Duodenal mucosa (tissue), 2 donors: ENCODE data around the gene MBP.

Experiments used
- H3K27ac ChIP-seq: one replicate; pipeline ENCODE4 v1.7.0; 2013; ENCODE audit warnings: low read depth, low read length
- H3K27me3 ChIP-seq, 2 donors: one replicate each; pipeline ENCODE4 v1.7.0; 2013; ENCODE audit warnings: low read length in 2 of 2, control low read depth in 1 of 2; ENCODE audit not compliant: insufficient read depth in 2 of 2, control insufficient read depth in 1 of 2
- H3K36me3 ChIP-seq, 2 donors: one replicate each; pipeline ENCODE4 v1.7.0; 2013; ENCODE audit warnings: low read length in 2 of 2, control low read depth in 1 of 2; ENCODE audit not compliant: insufficient read depth in 2 of 2, control insufficient read depth in 1 of 2
- H3K4me1 ChIP-seq, 2 donors: one replicate each; pipeline ENCODE4 v1.7.0; 2013; ENCODE audit warnings: low read length in 2 of 2, control low read depth in 1 of 2; ENCODE audit not compliant: insufficient read depth in 2 of 2, control insufficient read depth in 1 of 2
- H3K4me3 ChIP-seq, 2 donors: one replicate each; pipeline ENCODE4 v1.7.0; 2013; ENCODE audit warnings: low read length in 2 of 2, low read depth in 1 of 2
- H3K9ac ChIP-seq, 2 donors: one replicate each; pipeline ENCODE4 v1.7.0; 2013; ENCODE audit warnings: low read length in 2 of 2, low read depth in 1 of 2
- H3K9me3 ChIP-seq, 2 donors: one replicate each; pipeline ENCODE4 v1.7.0; 2013; ENCODE audit warnings: low read length in 2 of 2, control low read depth in 1 of 2; ENCODE audit not compliant: control insufficient read depth in 1 of 2

Gene MBP

GRCh38 chr18:77001041-77001440 is 131.5 kb downstream of the MBP start:
- H3K9ac ChIP-seq = no peak overlapping the region

GRCh38 chr18:77000527-77000926 is 132.1 kb downstream of the MBP start:
- Histone ChIP-seq H3K4me1 (peaks cover 0 to 1% of the 10 kb centered on the region in 2 donors), H3K9me3 (no peaks in the 10 kb centered on the region), H3K27ac (no peak overlapping the region), H3K4me3 (no peak overlapping the region), H3K27me3 (no peaks in the 10 kb centered on the region), H3K9ac (no peak overlapping the region), H3K36me3 (no peaks in the 10 kb centered on the region)

More at GRCh38 chr18:77001041-77001440, 131.5 kb downstream of the MBP start:
- Histone ChIP-seq H3K27ac (no peak overlapping the region), H3K4me1 (peaks cover 0 to 7% of the 10 kb centered on the region in 2 donors), H3K27me3 (no peaks in the 10 kb centered on the region), H3K9me3 (no peaks in the 10 kb centered on the region), H3K4me3 (no peak overlapping the region), H3K36me3 (no peaks in the 10 kb centered on the region)

DNA sequence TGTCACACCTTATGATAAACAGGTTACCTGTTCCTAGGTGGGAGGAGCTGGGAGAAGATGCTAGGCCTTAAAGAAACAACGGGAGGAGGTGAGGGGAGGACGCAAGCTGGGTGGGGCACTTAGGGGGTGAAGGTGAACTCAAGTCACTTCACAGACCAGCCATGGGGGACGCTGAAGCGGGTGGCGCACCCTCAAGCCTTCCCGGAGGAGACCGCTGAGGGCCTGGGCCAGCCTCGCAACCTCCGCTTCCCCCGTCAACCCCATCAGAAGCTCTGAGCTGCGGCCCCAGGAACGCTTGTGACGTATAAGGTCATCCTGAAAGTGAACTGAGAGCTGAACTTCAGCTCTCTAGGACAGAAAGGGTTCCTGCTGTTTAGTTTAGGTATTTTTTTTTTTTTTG is 133.5 kb downstream of the MBP start:
- Histone ChIP-seq H3K27me3 (no peaks in the 10 kb centered on the region), H3K9me3 (no peaks in the 10 kb centered on the region), H3K4me1 (no peaks in the 10 kb centered on the region), H3K9ac (no peak overlapping the region), H3K4me3 (no peak overlapping the region), H3K27ac (no peak overlapping the region), H3K36me3 (no peaks in the 10 kb centered on the region)

GRCh38 chr18:76997951-76998808 is 134.4 kb downstream of the MBP start:
- Histone ChIP-seq H3K27ac (no peak overlapping the region), H3K4me3 (no peak overlapping the region), H3K9me3 (no peaks in the 10 kb centered on the region), H3K27me3 (no peaks in the 10 kb centered on the region), H3K36me3 (no peaks in the 10 kb centered on the region), H3K9ac (no peak overlapping the region), H3K4me1 (no peaks in the 10 kb centered on the region)

DNA sequence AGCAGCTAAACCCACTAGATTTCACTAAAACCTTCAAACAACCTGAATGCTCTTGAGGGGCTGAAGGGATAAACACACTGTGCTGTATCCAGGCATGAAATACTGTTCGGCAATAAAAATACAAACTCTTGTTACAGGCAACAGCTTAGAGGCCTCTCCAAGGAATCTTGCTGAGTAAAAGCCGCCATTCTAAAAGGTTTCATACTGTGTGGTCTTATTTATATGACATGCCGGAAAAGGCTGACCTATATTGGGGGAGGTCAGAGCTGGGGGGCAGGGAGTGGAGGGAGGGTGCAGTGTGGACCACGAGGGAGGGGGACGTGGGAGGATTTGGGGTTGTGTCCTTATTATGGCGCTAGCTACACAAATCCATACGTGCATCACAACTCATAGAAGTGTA is 136.2 kb downstream of the MBP start:
- Histone ChIP-seq H3K27me3 (no peaks in the 10 kb centered on the region), H3K9ac (no peak overlapping the region), H3K4me3 (no peak overlapping the region), H3K4me1 (no peaks in the 10 kb centered on the region), H3K36me3 (no peaks in the 10 kb centered on the region), H3K27ac (no peak overlapping the region), H3K9me3 (no peaks in the 10 kb centered on the region)

- no peaks in the 10 kb centered on the region for H3K36me3 ChIP-seq
- no peak overlapping the region for H3K4me3 ChIP-seq
- H3K4me1 ChIP-seq = no peaks in the 10 kb centered on the region
- no peaks in the 10 kb centered on the region for H3K27me3 ChIP-seq
- H3K9me3 ChIP-seq = no peaks in the 10 kb centered on the region
- no peak overlapping the region for H3K9ac ChIP-seq
- H3K27ac ChIP-seq = no peak overlapping the region
These were observed 136.7 kb downstream of the MBP start for GRCh38 chr18:76995896-76996295.

DNA sequence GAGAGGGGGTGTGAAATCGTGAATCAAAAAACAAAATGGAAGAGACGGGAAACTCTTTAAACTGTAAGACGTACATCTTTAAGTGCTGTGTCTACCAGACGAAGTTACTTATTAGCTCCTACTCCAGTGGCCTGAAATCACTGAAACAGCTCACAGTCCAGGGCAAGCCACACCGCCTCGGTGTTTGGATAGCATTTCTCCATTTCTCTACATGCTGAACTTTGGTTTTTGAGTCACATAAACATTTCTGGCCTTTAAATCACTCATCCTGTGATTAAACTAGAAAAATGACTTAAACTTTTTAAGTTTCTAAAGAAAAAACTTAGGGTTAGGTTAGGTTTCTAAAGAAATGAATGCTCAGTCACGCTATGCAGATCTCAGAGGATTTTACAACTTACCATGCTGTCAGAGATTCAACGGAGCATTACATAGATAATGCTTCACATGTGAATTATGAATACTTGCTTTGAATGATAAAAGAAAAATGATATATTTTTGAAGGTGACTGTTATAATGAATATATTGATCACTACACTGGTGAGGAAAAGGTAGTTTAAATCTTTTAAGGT is 138.4 kb downstream of the MBP start:
- Histone ChIP-seq H3K9me3 (no peaks in the 10 kb centered on the region), H3K4me1 (no peaks in the 10 kb centered on the region), H3K27ac (no peak overlapping the region), H3K27me3 (no peaks in the 10 kb centered on the region), H3K9ac (no peak overlapping the region), H3K36me3 (no peaks in the 10 kb centered on the region), H3K4me3 (no peak overlapping the region)

DNA sequence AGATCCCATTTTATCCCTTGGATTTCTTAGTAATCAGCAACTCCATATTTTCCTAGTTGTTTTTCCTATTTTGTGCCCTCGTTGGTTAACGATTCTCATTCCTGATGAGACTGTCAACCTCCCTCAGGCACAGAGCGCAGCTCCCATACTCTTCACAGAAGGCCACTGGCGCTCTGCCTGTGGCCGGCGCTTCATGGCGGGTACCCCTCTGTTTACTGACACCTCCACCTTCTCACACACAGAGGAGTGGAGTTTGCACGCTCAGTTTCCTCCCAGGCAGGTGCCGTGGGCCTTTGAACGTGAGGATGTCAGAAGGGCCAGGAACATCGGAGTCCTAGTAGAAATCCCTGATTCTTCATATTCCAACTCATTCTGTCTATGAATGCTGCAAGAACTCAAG is 139.0 kb downstream of the MBP start:
- Histone ChIP-seq H3K9me3 (no peaks in the 10 kb centered on the region), H3K27ac (no peak overlapping the region), H3K9ac (no peak overlapping the region), H3K4me3 (no peak overlapping the region), H3K27me3 (no peaks in the 10 kb centered on the region), H3K36me3 (no peaks in the 10 kb centered on the region), H3K4me1 (no peaks in the 10 kb centered on the region)

GRCh38 chr18:76993085-76993382 is 139.5 kb downstream of the MBP start:
- Histone ChIP-seq H3K9me3 (no peaks in the 10 kb centered on the region), H3K27me3 (no peaks in the 10 kb centered on the region), H3K36me3 (no peaks in the 10 kb centered on the region), H3K27ac (no peak overlapping the region), H3K4me1 (no peaks in the 10 kb centered on the region), H3K4me3 (no peak overlapping the region), H3K9ac (no peak overlapping the region)

- Histone ChIP-seq H3K36me3 (no peaks in the 10 kb centered on the region), H3K27me3 (no peaks in the 10 kb centered on the region), H3K4me3 (no peak overlapping the region), H3K9ac (no peak overlapping the region), H3K9me3 (no peaks in the 10 kb centered on the region), H3K4me1 (no peaks in the 10 kb centered on the region), H3K27ac (no peak overlapping the region)
These were observed 140.1 kb downstream of the MBP start for GRCh38 chr18:76992226-76993084.
